Cardiac septum (tissue), 1 donor: Measurements from ENCODE around the gene IPP. TPM values are rescaled to one million over a fixed set of nuclear protein-coding genes. Genes with fewer than 3 reads are reported as not detected.
"Not testable (repeated sequence)": the region's sequence is repeated elsewhere in the genome, so short reads cannot be mapped to it uniquely, and the experiment has no call there.

Experiments
- DNase-seq: peaks from one replicate; pipeline ENCODE4 v3.0.0-alpha.2; 2020; ENCODE audit warnings: low spot score
- intact Hi-C: fragments of 100-400 bp; cut with DNase I; formaldehyde crosslinking; loops from one replicate; pipeline ENCODE4 v1.14.0; 2022
- total RNA-seq: library from RNA; stranded (reverse); fragmentation: NEBNext Ultra II Directional; extraction: Animal tissue kit (Norgen Biotek cat#: 25700); gene quantifications from one replicate; pipeline ENCODE4 v1.2.1, GENCODE V29; 2021
- donor health status: DM: no; HTN: no; CAD: no.

Gene IPP
- total RNA-seq, 1 donor from 2014 or later = 17.2 TPM

DNA sequence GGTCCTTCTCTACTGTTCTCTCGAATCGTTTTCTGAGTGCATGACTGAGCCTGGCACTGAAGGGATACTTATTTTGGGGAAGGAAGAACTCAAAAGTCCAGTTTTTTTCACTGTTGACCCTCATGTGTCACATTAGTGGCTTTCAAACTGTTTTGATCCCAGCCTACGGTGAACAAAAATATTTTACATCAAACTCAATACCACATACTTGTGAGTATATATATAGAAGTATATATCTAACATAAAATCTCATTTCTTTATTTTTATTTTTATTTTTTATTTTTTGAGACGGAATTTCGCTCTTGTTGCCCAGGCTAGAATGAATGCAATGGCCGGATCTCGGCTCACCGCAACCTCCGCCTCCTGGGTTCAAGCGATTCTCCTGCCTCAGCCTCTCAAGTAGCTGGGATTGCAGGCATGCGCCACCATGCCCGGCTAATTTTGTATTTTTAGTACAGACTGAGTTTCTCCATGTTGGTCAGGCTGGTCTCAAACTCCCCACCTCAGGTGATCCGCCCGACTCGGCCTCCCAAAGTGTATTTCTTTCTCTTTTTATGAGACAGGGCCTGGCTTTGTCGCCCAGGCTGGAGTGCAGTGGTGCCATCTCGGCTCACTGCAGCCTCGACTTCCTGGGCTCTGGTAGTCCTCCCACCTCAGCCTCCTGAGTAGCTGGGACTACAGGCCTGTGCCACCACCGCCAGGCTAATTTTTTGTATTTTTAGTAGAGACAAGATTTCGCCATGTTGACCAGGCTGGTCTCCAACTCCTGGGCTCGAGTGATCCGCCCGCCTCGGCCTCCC lies 786 bp upstream of the IPP start:
- not testable (repeated sequence) for DNase-seq
- intact Hi-C loops = loop anchor here (2.0 kb wide), 1 partner anchor 52 kb away; the partner anchor contains the start of gene MAST2

DNA sequence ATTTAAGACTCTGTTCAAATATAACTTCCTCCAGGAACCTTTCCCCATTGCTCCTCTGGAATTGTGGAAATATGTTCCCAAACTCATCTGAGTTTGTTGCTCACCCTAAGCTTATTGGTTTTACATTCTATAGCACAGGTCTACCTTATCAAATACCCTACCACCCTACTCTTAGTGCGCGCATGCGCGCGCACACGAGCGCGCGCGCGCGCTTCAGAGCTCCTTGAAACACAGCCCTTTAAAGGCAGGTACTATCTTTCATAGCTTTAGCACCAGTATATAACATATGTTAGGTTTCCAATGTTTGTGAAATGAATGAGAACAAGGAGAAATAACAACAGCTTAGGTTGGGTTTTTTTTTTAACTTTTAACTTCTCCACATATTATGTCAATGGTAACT lies 3.5 kb downstream of the IPP start:
- DNase-seq = no peak
- intact Hi-C loops = no loop called here

- DNase-seq, intact Hi-C loops: not testable (repeated sequence)
These were observed 10.8 kb downstream of the IPP start for GRCh38 chr1:45739641-45740156.

DNA sequence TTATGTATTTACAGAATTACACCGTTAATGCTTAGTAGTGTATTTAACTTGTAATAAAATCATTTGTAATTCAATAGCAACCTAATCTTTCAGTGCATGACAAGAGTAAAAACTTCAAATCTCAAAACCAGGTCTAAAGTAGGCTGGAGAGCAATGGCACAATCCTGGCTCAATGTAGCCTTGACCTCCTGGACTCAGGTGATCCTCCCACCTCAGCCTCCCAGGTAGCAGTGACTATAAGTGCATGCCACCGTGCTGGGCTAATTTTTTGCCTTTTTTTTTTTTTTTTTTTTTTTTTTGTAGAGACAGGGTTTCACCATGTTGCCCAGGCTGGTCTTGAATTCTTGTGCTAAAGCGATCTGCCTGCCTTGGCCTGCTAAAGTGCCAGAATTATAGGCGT lies 11.3 kb downstream of the IPP start:
- intact Hi-C loops = no loop called here
- no peak for DNase-seq

DNA sequence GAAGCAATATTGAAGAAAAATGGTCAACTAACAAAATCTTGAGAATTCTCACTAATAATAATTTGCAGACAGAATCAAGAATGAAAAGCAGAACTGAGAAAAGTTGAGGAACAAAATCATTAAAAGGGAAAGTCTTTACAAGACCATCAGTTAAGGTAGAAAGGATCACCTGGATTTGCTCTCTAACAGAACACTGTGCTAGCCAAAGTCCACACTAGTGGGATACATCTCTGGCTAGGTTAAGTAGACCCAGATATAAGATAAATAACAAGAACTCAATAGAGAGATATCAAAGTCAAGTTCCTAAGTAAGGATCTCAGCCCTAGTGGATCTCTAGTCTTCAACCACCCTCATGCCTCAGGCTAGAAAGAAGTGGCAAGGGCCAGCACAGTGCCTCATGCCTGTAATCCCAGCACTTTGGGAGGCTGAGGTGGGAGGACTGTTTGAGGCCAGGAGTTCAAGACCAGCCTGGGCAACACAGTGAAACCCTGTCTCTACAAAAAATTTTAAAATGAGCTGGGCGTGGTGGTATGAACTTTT lies 19.6 kb downstream of the IPP start:
- intact Hi-C loops = no loop called here
- DNase-seq = no peak

GRCh38 chr1:45730075-45730779 lies 20.2 kb downstream of the IPP start:
- intact Hi-C loops = no loop called here
- no peak for DNase-seq

GRCh38 chr1:45726007-45726406 lies 24.4 kb downstream of the IPP start:
- DNase-seq, intact Hi-C loops: not testable (repeated sequence)

DNA sequence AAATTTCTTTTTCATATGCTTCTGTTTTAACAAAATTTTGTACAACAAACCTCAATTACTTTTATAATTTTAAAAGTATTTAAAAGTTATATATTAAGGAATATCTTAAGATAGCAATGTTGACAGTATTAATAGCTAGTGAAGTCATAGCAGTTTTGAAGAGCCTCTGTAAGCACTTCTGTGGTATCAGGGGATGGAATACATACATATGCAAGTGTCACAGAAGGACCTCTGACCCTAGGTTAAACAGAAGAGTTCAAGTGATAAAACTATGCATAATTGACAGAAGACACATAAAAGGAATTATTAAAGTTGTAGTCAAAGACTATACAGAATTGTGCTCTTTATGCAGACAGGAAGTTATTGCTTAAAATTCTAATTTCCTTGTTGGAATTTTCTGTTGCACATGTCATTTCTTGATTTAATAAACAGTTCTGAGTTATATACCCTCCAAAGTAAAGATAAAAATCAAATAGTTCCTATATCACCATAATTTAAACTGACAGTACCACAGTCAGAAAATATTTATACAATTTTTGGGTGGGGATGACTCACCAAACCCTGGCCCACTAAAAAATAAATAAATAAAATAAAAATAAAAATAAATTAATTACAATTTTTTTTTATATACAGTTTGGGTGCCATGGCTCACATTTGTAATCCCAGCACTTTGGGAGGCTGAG lies 27.1 kb downstream of the IPP start:
- DNase-seq = no peak
- intact Hi-C loops = no loop called here

DNA sequence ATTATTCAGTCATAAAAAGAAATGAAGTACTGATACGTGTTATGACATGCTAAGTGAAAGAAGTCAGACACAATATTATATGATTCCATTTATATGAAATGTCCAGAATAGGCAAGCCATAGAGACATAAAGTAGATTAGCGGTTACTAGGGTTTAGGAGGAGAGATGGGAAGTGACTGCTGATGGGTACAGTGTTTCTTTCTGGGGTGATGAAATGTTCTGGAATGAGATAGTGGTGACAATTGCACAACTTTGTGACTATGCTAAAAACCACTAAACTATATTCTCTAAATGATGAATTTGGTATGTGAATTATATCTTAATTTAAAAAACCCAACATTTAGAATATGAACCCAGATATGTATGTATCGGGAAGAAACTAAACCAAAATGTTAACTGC lies 27.6 kb downstream of the IPP start:
- intact Hi-C loops = no loop called here
- no peak for DNase-seq

DNA sequence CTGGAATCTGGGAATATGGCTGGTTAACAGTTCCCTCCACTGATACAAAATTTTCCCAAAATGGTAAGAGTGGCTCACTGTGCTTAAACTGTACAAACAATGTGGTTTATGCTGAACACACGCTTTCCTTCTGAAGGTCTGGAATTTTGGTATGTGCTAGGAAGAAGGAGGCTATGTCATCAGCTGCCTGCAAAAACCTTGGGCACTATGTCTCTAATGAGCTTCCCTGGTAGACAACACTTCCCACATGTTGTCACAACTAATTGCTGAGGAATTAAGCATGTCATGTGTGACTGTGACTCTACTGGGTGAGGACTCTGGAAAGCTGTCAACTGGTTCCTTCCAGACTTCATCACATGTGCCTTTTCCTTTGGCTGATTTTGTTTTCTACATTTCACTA lies 29.2 kb downstream of the IPP start:
- no peak for DNase-seq

DNA sequence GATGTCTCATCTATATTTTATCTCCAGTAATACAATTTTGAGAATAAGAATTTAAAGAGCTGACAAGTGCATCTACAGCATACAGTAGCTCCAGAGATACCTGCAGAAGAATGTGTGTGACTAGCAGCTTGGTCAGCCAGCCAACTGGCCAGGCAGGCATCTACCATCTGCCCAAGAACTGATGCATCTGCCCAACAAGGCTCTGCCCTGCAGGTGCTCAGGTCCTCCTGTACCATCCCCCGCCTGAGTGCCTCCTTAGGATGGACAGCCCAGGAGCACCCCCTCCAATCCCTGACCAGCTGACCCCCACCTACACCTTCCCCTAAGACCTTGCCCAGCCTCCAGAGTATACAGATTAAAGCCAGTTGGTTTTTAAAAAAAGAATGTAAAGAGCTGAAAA lies 32.2 kb downstream of the IPP start:
- DNase-seq = no peak
- intact Hi-C loops = no loop called here

More for the DNA sequence above, 29.2 kb downstream of the IPP start:
- intact Hi-C loops = no loop called here

- intact Hi-C loops, DNase-seq: not testable (repeated sequence)
These were observed 33.1 kb downstream of the IPP start for GRCh38 chr1:45717386-45717785.

DNA sequence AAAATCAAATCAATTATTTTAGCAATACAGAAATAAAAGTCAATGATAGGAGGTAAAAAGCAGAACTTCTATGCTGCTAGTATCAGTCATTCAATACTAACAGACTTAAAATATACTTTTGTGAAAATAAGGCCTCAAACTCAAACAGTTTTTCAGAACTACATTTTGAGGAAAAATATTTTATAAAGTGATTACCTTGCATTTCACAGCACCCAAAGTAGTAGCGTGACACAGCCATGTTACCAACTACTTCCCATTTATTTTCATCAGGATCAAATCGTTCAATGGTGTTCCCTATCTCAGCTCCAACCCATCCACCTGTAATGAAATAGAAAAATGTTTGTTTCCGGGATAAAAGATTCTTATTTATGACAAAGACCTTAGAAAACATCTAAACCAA lies 33.8 kb downstream of the IPP start:
- no peak for DNase-seq
- intact Hi-C loops = no loop called here

- intact Hi-C loops = no loop called here
- DNase-seq = no peak
These were observed 36.7 kb downstream of the IPP start for GRCh38 chr1:45713711-45714110.

DNA sequence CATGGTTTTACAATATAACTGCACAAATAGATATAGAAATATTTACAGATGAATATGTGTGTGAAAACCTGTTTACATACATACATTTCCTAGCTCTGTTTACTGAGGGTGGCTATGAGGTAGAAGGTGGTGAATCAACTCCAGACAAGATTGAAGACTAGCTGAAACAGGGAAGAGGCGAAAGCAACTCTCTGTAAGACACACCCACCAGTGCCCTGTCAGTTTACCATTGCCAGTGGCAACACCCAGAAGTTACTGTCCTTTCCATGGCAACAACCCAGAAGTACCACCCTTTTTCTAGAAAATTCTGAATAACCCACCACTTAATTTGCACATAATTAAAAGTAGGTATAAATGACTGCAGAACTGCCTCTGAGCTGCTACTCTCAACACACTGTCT lies 45.8 kb downstream of the IPP start:
- no peak for DNase-seq
- intact Hi-C loops = no loop called here

DNA sequence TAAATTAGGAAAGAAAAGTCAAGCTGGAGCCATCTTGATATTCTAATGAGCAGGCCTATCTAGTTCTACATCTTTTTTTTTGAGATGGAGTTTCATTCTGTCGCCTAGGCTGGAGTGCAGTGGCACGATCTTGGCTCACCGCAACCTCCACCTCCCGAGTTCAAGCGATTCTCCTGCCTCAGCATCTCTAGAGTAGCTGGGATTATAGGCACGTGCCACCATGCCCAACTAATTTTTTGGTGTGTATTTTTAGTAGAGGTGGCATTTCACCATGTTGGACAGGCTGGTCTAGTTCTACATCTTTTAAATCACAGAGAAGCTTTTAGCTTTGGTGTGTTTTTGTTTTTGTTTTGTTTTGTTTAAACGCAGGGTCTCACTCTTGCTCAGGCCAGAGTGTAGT lies 55.6 kb downstream of the IPP start:
- intact Hi-C loops = no loop called here
- no peak for DNase-seq

- intact Hi-C loops, DNase-seq: not testable (repeated sequence)
These were observed 56.6 kb downstream of the IPP start for GRCh38 chr1:45693811-45694210.

DNA sequence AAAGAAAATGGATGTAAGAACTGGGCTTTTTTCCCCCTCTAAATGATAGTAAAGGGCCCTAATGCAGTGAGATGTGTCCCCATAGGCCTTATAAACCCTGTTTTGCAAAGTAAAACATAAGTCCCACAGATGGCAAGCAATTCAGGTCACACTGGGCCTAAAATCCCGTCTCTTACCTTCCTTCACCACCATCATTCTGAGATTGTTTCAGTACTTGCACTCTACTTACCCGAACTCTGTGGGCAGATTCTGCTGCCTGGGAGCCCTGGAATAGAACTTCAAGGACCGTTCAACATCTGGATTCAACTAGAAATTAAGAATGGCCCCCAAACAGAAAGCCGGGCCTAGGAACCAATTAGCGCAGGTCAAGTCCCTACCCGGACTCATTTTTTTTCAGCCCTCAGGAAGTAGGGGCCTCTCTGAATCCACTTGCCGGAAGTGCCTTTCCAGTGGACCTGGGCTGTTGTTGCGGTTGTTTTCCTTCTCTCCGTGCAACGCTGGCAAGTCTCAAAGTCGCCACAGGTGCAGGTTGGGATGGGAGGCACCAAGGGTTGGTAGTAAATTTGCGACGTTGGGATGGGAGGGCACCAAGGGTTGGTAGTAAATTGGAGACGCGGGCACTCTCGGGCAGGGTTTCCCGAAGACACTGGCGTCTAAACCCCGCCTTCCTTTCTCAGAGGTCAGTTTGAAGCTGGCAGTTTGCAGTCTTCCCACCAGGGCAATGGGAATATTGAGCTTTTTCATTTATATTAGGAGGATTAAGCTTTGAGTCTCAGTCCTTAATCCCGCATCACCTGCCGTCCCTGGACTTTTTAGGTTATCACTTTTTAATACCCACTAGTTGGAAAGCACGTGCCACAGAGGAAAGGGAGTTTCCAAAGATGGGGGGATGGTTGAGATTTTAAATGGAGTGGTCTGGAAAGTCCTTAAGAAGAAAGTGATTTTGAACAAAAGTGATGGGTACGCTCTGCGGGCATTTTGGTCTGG lies 62.4 kb downstream of the IPP start, which contains the start of gene TMEM69:
Gene TMEM69, plus strand, starts transcription at position 428 of the 987 bp plus-strand sequence. CDS start 2,888 bp downstream, outside the sequence.
- intact Hi-C loops = loop anchor here (1.0 to 10.0 kb wide), 4 partner anchors 62 to 497 kb away; partner anchors contain the start of genes IPP, MAST2 and NASP

More for the DNA sequence above, 62.4 kb downstream of the IPP start, which contains the start of gene TMEM69:
- DNase-seq = peak; percentile 80
